ENCODE measurements around the gene CCDC172.
"Not testable (repeated sequence)": the region's sequence is repeated elsewhere in the genome, so short reads cannot be mapped to it uniquely, and the experiment has no call there.

Gene CCDC172

GRCh38 chr10:116336866-116337265 is 12.6 kb downstream of the CCDC172 start:
- no peak for DNase-seq (ENCODE audit: low spot score)

- DNase-seq (ENCODE audit: low spot score) = no peak
These were observed 27.9 kb downstream of the CCDC172 start for GRCh38 chr10:116352125-116352524.

GRCh38 chr10:116353817-116354216 is 29.6 kb downstream of the CCDC172 start:
- no peak for DNase-seq (ENCODE audit: low spot score)

GRCh38 chr10:116355341-116355740 is 31.1 kb downstream of the CCDC172 start:
- no peak for DNase-seq (ENCODE audit: low spot score)

- no peak for DNase-seq (ENCODE audit: low spot score)
These were observed 32.6 kb downstream of the CCDC172 start for GRCh38 chr10:116356833-116357232.

- DNase-seq (ENCODE audit: low spot score) = no peak
These were observed 40.6 kb downstream of the CCDC172 start for GRCh38 chr10:116364868-116365267.

- no peak for DNase-seq (ENCODE audit: low spot score)
These were observed 47.5 kb downstream of the CCDC172 start for GRCh38 chr10:116371737-116372136.

GRCh38 chr10:116382290-116382689 is 58.0 kb downstream of the CCDC172 start:
- DNase-seq (ENCODE audit: low spot score) = no peak

- no peak for DNase-seq (ENCODE audit: low spot score)
These were observed 61.1 kb downstream of the CCDC172 start for GRCh38 chr10:116385311-116385710.

GRCh38 chr10:116385994-116386809 is 62.0 kb downstream of the CCDC172 start:
- peak; percentile 35 for DNase-seq (ENCODE audit: low spot score)

- not testable (repeated sequence) for DNase-seq (ENCODE audit: low spot score)
These were observed 69.1 kb downstream of the CCDC172 start for GRCh38 chr10:116393246-116393831.

GRCh38 chr10:116395223-116395985 is 71.2 kb downstream of the CCDC172 start:
- no peak for DNase-seq (ENCODE audit: low spot score)

GRCh38 chr10:116398224-116398623 is 74.0 kb downstream of the CCDC172 start:
- DNase-seq (ENCODE audit: low spot score) = no peak

GRCh38 chr10:116402858-116403257 is 78.6 kb downstream of the CCDC172 start:
- DNase-seq (ENCODE audit: low spot score) = no peak

GRCh38 chr10:116403740-116404250 is 79.5 kb downstream of the CCDC172 start:
- no peak for DNase-seq (ENCODE audit: low spot score)

- DNase-seq (ENCODE audit: low spot score) = no peak
These were observed 84.5 kb downstream of the CCDC172 start for GRCh38 chr10:116408719-116409118.

- DNase-seq (ENCODE audit: low spot score) = no peak
These were observed 86.1 kb downstream of the CCDC172 start for GRCh38 chr10:116410351-116410750.

GRCh38 chr10:116417821-116418220 is 93.6 kb downstream of the CCDC172 start:
- DNase-seq (ENCODE audit: low spot score) = peak; percentile 65

GRCh38 chr10:116418389-116418788 is 94.1 kb downstream of the CCDC172 start:
- DNase-seq (ENCODE audit: low spot score) = peak; percentile 14

GRCh38 chr10:116421815-116422214 is 97.6 kb downstream of the CCDC172 start:
- DNase-seq (ENCODE audit: low spot score) = no peak

GRCh38 chr10:116427671-116428070 is 103.4 kb downstream of the CCDC172 start, which contains the start of gene PNLIPRP3:
Gene PNLIPRP3, plus strand, starts transcription at chr10:116427847. Its CDS starts 166 bp downstream, at chr10:116428013.
- DNase-seq (ENCODE audit: low spot score) = no peak

GRCh38 chr10:116429288-116429977 is 105.2 kb downstream of the CCDC172 start:
- DNase-seq (ENCODE audit: low spot score) = no peak
